Posterior cingulate gyrus (tissue), 11 donors: ENCODE measurements around the gene PNLIPRP1.

Source experiments
- DNase-seq, 10 donors: peaks; one replicate each; pipeline versions ENCODE4 v3.0.0 to v3.0.0-alpha.2; 2020 to 2021; ENCODE audit warnings: mixed read lengths in 3 of 10
- intact Hi-C: fragments of 100-400 bp; cut with DNase I; formaldehyde crosslinking; loops from one replicate; pipeline ENCODE4 v1.15.1; 2023

PNLIPRP1 gene

DNA sequence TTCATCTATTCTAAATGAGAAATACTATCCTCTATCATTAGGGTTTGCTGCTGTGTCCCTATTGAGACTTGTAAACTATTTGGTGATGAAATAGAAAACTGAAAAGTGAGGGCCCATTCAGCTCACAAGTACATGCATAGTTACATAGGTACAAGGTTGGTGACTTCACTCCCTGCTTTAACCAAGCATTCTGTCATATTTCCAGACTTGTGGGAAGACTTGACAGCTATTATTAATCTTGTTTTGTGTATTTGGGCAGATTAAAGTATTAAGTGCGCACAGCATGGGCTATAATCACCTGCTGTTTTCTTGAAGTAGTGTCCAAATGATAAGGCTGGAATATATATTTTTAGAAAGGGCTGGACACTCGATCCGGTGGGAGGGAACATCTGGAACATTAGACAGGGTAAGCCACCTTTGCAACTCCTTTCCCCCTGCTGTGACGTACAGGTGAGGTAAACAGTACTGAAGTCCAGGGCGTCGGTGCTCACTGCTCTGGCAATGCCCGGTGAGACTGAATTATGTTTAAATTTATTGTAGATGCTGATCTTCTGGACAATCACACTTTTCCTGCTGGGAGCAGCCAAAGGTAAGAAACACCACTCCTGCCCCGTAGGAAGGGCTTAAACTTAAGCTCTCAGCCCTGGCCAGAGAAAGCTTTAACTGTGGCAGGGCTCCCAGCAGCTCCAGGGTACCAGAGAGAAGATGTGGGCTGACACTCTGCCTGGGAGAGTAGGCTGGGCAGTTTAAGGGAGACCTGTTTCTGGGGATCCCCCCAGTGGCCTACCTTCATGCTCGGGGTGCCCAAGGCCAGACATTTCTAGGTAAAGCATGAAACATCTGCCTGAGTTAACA is at the start of gene PNLIPRP1:
PNLIPRP1 (plus strand) TSS at position 370 of the 855 bp plus-strand sequence; CDS start at position 541, 171 bp downstream.
- DNase-seq: no peak
- intact Hi-C loops: no loop called here

- intact Hi-C loops: no loop called here
Measured at GRCh38 chr10:116542007-116542677, 48.6 kb upstream of the PNLIPRP1 start.

DNA sequence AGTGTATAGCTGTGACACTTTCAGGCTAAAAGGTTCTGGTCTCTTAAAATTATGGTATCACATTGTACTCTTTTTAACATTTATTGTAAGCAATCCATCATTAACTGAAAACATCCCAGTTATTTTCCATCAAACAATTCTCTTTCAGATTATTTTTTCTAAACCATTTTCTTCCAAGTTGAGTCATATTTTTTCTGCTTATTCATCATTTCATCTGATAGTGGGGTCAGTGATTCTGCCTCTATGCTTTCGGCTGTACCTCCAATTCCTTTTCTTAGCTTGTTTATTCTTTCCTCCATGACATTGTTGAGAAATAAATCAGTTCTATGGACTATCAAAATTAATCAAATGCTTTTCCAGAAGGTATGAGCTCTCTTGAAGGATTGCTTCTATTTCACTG is 45.6 kb upstream of the PNLIPRP1 start:
- intact Hi-C loops: no loop called here

More at GRCh38 chr10:116542007-116542677, 48.6 kb upstream of the PNLIPRP1 start:
- DNase-seq: no peak

GRCh38 chr10:116545756-116546155 is 45.0 kb upstream of the PNLIPRP1 start, which contains the start of gene PNLIP:
Gene PNLIP, plus strand, starts transcription at chr10:116545931. Its CDS starts 162 bp downstream, at chr10:116546093.
- intact Hi-C loops: no loop called here
- no peak for DNase-seq

More for the DNA sequence above, 45.6 kb upstream of the PNLIPRP1 start:
- DNase-seq: no peak

DNA sequence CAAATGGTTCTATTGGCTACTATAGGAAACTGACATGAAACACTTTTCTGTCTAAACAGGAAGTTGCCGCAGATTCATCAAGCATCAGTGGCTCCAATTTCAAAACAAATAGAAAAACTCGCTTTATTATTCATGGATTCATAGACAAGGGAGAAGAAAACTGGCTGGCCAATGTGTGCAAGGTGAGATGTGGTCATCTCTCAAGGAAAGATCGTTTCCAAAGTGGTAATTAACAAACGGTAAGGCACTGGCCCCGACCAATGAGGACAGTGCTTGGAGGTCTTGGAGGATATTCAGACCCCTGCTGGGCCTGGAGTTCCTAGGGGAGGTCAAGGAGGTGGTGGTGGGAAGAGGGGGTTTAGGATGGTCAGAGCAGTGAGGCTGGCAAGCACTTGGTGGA is 42.5 kb upstream of the PNLIPRP1 start:
- DNase-seq: no peak
- intact Hi-C loops: no loop called here

DNA sequence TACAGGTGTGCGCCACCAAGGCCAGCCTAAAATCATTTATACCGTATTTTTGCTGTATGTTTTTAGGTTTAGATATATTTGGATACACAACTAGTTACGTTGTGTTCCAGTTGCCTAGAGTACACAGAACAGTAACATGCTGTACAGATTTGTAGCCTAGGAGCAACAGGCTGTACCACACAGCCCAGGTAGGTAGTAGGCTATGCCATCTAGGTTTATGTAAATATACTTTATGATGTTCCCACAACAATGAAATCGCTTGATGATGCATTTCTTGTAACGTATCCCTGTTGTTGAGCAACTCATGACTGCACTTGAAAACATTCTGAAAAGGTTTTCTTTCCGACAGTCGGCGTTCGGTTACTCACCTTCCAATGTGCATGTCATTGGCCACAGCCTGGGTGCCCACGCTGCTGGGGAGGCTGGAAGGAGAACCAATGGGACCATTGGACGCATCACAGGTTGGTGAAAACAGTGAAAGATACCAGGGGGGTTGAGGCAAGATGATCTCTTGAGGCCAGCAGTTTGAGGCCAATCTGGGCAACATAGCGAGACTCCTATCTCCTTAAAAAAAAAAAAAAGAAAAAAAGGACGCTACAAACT is 37.3 kb upstream of the PNLIPRP1 start:
- intact Hi-C loops: no loop called here
- no peak for DNase-seq

GRCh38 chr10:116554628-116555027 is 36.1 kb upstream of the PNLIPRP1 start:
- DNase-seq: no peak
- intact Hi-C loops: no loop called here

- intact Hi-C loops: no loop called here
- no peak for DNase-seq
Measured at GRCh38 chr10:116555880-116556279, 34.9 kb upstream of the PNLIPRP1 start.

DNA sequence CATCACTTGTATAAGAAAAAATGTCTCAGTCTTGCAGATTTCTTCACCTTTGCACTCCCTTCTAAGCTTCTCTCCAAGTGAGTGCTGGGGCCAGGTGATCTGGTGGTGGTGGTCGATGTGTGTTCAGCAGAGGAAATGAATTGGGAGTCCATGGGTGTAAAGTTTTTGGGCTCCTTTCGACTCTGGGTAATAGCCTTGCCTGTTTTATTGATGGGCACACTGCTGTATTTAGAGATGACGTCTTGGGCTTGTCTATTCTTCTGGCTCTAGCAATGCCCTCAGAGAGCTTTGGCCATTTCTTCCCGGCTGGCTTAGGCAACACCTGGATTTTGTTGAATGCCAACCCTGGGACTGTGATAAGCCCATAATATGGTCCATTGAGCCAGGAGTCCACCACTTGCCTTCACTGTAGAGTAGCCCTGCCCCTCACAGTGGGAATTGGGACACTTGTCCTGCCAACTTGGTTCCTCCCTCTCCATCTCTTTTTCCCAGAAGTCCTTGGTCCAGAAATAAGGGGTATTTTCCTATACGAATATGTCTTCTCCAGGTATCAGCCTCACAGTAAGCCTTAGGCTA is 33.4 kb upstream of the PNLIPRP1 start:
- no peak for DNase-seq
- intact Hi-C loops: no loop called here

- no peak for DNase-seq
- intact Hi-C loops: no loop called here
Measured at GRCh38 chr10:116565534-116565933, 25.2 kb upstream of the PNLIPRP1 start.

GRCh38 chr10:116566932-116567331 is 23.8 kb upstream of the PNLIPRP1 start:
- intact Hi-C loops: no loop called here
- DNase-seq: no peak

GRCh38 chr10:116567335-116567734 is 23.4 kb upstream of the PNLIPRP1 start:
- intact Hi-C loops: no loop called here

GRCh38 chr10:116574797-116575196 is 16.0 kb upstream of the PNLIPRP1 start:
- DNase-seq: no peak
- intact Hi-C loops: no loop called here

More at GRCh38 chr10:116567335-116567734, 23.4 kb upstream of the PNLIPRP1 start:
- no peak for DNase-seq

DNA sequence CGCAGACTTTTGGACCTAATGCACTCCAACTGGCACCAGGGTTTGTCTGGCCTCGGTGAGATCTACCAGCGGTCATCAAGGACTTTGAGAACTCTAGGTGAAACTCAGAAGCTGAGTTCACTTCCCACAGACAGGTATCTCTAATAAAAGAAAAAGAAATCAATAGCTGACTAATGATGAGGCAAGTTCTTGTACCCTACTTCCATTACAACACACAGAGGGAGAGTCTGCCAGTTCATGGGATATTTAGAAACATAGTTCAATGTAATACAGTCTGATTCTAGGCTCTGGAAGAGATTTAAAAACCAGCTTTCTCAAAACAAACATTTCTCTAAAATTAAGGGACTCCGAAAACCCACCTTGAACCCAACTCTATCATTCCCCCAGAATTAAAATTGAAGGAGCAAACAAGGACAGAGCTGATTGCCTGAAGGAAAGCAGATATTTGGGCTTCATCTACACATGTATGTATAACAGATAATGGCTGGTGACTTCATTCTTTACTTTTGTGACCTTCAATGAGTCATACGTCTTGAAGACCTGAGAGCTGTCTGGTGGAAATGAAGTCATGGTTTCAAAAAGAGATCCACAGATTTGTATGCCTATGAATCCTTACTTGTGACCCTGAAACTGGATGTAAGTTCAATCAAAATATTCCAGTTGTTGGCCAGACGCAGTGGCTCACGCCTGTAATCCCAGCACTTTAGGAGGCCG is 2.7 kb upstream of the PNLIPRP1 start:
- intact Hi-C loops: no loop called here
- no peak for DNase-seq

DNA sequence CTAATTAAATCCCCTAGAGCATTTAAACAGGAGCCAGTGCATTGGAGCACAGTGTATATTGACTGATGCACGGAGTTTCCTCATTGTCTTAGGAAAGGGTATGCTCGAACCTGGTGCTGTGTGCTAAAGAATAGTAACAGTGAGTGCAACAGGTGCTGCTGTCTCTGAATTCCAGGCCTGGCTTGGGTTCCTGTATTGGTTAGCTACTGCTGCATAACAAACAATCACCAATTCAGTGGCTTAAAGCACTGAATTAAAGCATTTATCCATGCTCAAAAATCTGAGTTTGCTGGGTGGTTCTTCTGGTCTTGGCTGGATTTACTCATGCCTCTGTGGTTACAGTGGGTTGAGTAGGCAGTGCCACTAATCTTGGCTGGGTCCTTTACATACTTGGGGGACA is 1.8 kb upstream of the PNLIPRP1 start:
- intact Hi-C loops: no loop called here
- no peak for DNase-seq

- no peak for DNase-seq
Measured at GRCh38 chr10:116589926-116590325, 833 bp upstream of the PNLIPRP1 start.

GRCh38 chr10:116593139-116593740 is 2.5 kb downstream of the PNLIPRP1 start:
- DNase-seq: no peak
- intact Hi-C loops: no loop called here

More at GRCh38 chr10:116589926-116590325, 833 bp upstream of the PNLIPRP1 start:
- intact Hi-C loops: no loop called here

DNA sequence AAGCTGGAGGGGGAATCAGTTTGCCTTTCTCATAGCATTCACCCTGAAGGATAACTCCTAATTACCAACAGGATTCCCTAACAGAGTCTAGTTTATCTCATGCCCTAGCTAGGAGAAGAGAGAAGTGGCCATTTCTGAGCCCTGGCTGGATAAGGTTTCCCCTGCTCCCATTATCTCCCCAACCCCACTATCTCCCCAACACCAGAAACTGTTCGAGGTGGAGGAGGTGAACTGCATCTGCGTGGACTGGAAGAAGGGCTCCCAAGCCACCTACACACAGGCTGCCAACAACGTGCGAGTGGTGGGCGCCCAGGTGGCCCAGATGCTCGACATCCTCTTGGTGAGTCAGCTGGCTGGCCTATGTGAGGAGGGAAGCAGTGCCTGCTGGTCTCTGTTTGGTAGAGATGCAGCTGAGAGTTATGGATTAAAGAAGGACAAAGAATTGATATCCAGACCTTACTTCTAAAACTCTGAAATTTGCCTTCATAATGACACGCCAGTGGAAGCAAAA is 3.8 kb downstream of the PNLIPRP1 start:
- intact Hi-C loops: no loop called here
- no peak for DNase-seq

DNA sequence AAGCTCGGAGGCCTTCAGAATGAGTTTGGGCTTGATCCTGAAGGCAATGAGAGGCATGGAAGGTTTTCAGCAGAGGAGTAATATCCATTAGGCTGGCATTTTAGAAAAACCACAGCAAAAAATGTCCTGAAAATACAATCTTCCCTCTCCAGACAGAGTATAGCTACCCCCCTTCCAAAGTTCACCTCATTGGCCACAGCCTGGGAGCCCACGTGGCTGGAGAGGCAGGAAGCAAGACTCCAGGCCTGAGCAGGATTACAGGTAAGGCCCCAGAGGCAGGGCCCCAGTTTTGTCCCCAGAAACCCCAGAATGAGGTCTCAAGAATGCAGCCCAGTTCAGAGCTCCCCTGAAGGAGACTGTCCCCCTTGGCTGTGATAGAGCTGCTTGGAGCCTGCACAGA is 5.3 kb downstream of the PNLIPRP1 start:
- intact Hi-C loops: no loop called here
- no peak for DNase-seq

GRCh38 chr10:116597543-116597942 is 6.8 kb downstream of the PNLIPRP1 start:
- no peak for DNase-seq
- intact Hi-C loops: no loop called here
